ENCODE results near the gene LENEP.

The LENEP gene

GRCh38 chr1:154993572-154994268 is at the start of gene LENEP:
LENEP (plus strand) TSS chr1:154993586; CDS start chr1:154993608, 22 bp downstream.
- DNase-seq (ENCODE audit: low spot score), result no peak

GRCh38 chr1:154943649-154944400 is 49.6 kb upstream of the LENEP start:
- peak; percentile 56 for DNase-seq (ENCODE audit: low spot score)

GRCh38 chr1:154944401-154945159 is 48.8 kb upstream of the LENEP start:
- DNase-seq (ENCODE audit: low spot score), result no peak

GRCh38 chr1:154945160-154945961 is 48.0 kb upstream of the LENEP start:
- DNase-seq (ENCODE audit: low spot score), result no peak

GRCh38 chr1:154945962-154946850 is 47.2 kb upstream of the LENEP start:
- no peak for DNase-seq (ENCODE audit: low spot score)

- DNase-seq (ENCODE audit: low spot score), result no peak
Measured at GRCh38 chr1:154948079-154948478, 45.3 kb upstream of the LENEP start.

GRCh38 chr1:154951901-154952657 is 41.3 kb upstream of the LENEP start:
- DNase-seq (ENCODE audit: low spot score), result no peak

- DNase-seq (ENCODE audit: low spot score), result no peak
Measured at GRCh38 chr1:154952664-154953063, 40.7 kb upstream of the LENEP start.

GRCh38 chr1:154953611-154954038 is 39.8 kb upstream of the LENEP start:
- DNase-seq (ENCODE audit: low spot score), result no peak

- no peak for DNase-seq (ENCODE audit: low spot score)
Measured at GRCh38 chr1:154954541-154954940, 38.8 kb upstream of the LENEP start.

- peak; percentile 67 for DNase-seq (ENCODE audit: low spot score)
Measured at GRCh38 chr1:154955039-154955717, 38.2 kb upstream of the LENEP start.

GRCh38 chr1:154955718-154956543 is 37.5 kb upstream of the LENEP start, which contains the start of gene PBXIP1:
PBXIP1 (minus strand) TSS chr1:154956099; CDS start chr1:154953721, 2,378 bp downstream.
- peak; percentile 98 for DNase-seq (ENCODE audit: low spot score)

GRCh38 chr1:154956544-154956941 is 36.8 kb upstream of the LENEP start:
- DNase-seq (ENCODE audit: low spot score), result no peak

- no peak for DNase-seq (ENCODE audit: low spot score)
Measured at GRCh38 chr1:154957091-154957657, 36.2 kb upstream of the LENEP start.

GRCh38 chr1:154958036-154958435 is 35.4 kb upstream of the LENEP start:
- DNase-seq (ENCODE audit: low spot score), result no peak

- no peak for DNase-seq (ENCODE audit: low spot score)
Measured at GRCh38 chr1:154958681-154959425, 34.5 kb upstream of the LENEP start.

- no peak for DNase-seq (ENCODE audit: low spot score)
Measured at GRCh38 chr1:154959426-154959780, 34.0 kb upstream of the LENEP start.

All from AG08395 (cell line).